Prostate gland (tissue), 2 donors: ENCODE results near the gene STXBP6.

ENCODE experiments used
- CTCF ChIP-seq, 4 experiments: fragments of 200-600 bp in 2 of 4; fragments of 450-650 bp in 2 of 4; sonication (generic) in 2 of 4; IDR thresholded peaks; 1 replicate in 3 of 4; 2 replicates in 1 of 4; pipeline ENCODE4 v1.5.1; 2016 to 2019; ENCODE audit warnings: antibody characterized with exemption in 4 of 4, mild to moderate bottlenecking in 2 of 4, moderate library complexity in 2 of 4
- POLR2AphosphoS5 ChIP-seq: sonication (generic); formaldehyde crosslinking; IDR thresholded peaks from one replicate; pipeline ENCODE4 v1.6.1; 2017; ENCODE audit warnings: antibody characterized with exemption

GRCh38 chr14:24863968-24864684 is 185.8 kb downstream of the STXBP6 start:
- TF ChIP-seq CTCF (IDR thresholded peaks at IDR 0.05): no peak
- no peak for TF ChIP-seq POLR2AphosphoS5
